ENCODE measurements around the gene GPR146.

GPR146 gene

GRCh38 chr7:1078519-1078918, 34.2 kb downstream of the GPR146 start:
- DNase-seq (ENCODE audit: low read depth), result no peak

- DNase-seq (ENCODE audit: low read depth), result no peak
These were observed 34.6 kb downstream of the GPR146 start for GRCh38 chr7:1078985-1079384.

DNA sequence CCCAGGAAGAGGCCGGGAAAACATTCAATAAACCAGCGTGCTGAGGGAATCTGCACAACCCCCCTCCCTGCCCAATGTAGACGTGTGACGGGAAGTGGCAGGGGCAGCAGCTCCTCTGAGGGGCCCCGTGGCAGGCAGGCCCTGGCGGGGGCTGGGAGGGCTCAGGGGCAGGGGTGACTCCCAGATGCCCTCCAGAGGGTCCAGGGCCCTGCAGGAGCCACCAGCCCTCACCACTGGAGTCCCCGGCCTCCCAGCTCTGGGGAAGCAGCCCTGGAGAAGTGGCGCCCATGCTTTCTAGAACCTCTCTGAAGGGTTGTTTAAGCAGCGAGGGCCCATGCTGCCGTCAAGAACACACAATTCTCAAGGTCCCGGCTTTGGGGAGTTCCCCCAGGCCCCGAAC, 35.2 kb downstream of the GPR146 start:
- no peak for DNase-seq (ENCODE audit: low read depth)

DNA sequence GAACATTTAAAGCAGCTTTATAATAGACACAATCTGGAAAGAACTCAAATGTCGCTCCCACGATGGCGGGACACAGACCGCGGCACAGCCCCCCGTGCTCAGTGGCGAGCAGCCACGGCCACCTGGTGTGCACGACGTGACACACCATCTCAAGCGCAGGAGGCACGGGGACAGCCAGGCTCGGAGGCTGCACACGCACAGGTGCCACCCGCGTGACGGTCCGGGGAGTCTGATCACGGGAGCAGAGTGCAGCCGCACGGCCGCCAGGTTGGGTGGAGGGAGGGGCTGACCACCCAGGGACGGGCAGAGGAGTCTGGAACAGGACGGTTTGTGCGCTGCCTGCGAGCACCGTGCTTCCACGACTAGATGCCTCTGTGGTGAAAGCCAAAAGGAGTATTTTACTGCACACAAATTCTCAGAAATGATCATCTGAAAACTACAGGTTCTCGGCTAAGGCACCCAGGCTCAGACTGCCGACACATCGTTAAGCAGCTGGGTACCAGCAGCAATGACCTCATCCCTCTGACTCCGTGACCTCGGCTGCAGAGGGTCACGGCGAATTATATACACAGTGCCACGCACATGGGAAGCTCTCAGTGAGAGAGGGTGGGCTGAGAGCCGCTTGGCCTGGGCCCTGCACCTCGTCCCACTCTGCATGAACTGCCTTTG, 36.0 kb downstream of the GPR146 start:
- DNase-seq (ENCODE audit: low read depth), result no peak

DNA sequence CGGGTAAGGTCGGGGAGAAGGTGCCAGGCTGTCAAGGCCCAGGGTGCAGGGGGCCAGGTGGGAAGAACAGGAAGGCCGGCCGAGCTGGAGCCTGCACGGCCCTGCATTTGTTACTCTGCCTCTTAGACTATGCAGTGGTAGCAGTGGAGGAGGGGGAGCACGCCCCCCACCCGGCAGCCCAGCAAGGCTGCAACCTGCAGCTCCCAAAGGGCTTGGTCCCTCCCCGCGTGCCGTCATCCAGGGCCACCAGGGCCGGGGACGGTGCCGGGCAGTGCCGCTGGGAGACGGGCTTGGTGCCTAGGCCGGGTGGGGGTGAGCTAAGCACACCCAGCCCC, 36.5 kb downstream of the GPR146 start:
- no peak for DNase-seq (ENCODE audit: low read depth)

DNA sequence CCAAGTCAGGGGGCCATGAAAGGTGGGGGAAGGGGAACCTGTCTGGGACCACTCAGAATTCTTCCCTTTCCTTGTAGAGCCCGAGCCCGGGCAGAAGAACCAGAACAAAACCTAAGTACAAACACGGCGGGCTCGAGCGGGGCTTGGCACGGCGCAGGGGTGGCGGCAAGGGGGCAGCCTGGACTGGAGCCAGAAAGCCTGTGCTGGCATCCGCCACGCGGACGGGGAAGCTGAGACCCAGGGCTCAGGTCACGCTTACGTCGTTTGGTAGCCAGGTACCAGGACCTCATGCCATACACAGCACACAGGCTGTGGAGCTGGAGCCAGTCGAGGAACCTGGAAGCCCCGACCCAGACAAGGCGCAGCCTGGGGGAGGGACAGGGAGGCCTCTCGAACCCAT, 37.0 kb downstream of the GPR146 start:
- no peak for DNase-seq (ENCODE audit: low read depth)

- DNase-seq (ENCODE audit: low read depth), result no peak
These were observed 37.6 kb downstream of the GPR146 start for GRCh38 chr7:1081931-1082401.

- no peak for DNase-seq (ENCODE audit: low read depth)
These were observed 39.6 kb downstream of the GPR146 start for GRCh38 chr7:1083729-1084657.

DNA sequence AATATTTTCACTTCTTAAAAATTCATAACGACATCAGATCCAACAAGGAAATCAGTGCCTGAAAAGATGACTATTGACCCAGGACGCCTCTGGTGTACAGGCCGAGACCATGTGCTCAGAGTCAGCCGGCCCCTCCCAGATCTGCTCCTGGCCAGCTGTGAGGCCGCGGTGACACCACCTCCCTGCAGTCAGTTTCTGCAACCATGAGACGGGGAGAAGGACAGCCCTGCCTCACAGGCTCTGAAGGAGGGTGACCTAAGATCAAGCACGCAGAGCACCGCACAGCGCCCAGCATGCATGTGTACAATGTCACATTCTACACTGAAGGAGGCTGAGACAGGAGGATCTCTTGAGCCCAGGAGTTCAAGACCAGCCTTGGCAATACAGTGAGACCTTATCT, 40.9 kb downstream of the GPR146 start:
- no peak for DNase-seq (ENCODE audit: low read depth)

- DNase-seq (ENCODE audit: low read depth), result no peak
These were observed 41.6 kb downstream of the GPR146 start for GRCh38 chr7:1085910-1086421.

GRCh38 chr7:1086588-1087464, 42.5 kb downstream of the GPR146 start:
- DNase-seq (ENCODE audit: low read depth), result peak; percentile 71

- no peak for DNase-seq (ENCODE audit: low read depth)
These were observed 43.1 kb downstream of the GPR146 start for GRCh38 chr7:1087465-1087814.

DNA sequence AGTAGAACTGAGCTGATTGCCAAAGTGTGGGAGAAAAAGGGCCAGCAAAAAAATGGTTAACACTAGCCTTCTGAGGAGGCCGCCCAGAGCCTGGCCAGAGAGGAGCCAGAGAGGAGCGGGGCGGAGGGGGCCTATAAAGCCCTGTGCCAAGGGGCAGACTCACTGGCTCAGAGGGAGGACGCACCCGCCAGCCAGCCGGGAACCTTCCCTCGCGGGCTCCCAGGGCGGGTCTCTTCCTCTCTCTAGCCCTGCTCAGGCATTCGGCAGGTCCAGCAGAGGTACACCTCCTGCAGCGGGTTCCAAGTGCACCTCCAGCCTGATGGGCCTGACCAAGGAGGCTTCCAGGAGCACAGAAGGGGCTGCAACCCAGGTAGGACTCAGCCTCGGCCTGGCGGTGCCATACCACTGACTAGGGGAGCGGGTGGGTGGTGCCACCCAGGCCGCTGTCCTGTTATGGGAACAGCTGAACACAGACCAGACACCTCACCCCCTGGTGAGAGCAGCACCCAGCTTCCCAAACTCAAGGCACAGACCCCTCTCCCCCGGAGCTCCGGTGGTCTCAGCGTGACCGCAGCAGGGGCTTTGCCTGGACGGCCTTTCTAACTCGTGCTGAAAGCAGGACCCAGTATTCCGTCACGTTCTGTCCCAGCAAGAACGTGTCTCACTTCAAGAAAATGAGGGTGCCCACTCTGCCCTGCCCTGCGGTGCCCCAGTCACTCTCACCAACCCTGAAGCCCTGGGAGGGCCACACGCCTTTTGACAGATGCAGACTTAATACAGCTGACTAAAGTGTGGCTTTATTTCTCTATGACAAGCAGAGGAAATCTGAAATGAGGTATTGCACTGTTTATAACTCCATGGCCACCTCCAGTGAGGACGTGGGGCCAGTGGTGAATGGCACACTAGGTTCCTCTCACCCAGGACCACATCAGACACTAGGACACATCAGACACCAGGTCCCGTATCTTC, 43.9 kb downstream of the GPR146 start, which contains the start of gene GPER1:
Gene GPER1 (plus strand): TSS at position 162 of the 969 bp plus-strand sequence. CDS start 3,616 bp downstream, outside the sequence.
- DNase-seq (ENCODE audit: low read depth), result no peak

DNA sequence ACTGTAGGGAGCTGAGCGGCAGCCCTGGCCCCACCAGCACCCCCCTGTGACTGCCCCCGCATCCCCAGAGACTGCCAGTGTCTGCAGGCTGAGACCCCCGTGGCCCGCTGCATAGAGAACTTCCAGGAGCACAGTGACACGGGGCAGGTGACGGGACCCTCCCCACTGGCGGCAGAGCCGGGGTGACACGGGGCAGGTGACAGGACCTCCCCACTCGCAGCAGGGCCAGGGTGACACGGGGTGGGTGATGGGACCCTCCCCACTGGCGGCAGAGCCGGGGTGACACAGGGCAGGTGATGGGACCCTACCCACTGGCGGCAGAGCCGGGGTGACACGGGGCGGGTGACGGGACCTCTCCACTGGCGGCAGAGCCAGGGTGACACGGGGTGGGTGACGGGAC, 45.9 kb downstream of the GPR146 start:
- DNase-seq (ENCODE audit: low read depth), result no peak

DNA sequence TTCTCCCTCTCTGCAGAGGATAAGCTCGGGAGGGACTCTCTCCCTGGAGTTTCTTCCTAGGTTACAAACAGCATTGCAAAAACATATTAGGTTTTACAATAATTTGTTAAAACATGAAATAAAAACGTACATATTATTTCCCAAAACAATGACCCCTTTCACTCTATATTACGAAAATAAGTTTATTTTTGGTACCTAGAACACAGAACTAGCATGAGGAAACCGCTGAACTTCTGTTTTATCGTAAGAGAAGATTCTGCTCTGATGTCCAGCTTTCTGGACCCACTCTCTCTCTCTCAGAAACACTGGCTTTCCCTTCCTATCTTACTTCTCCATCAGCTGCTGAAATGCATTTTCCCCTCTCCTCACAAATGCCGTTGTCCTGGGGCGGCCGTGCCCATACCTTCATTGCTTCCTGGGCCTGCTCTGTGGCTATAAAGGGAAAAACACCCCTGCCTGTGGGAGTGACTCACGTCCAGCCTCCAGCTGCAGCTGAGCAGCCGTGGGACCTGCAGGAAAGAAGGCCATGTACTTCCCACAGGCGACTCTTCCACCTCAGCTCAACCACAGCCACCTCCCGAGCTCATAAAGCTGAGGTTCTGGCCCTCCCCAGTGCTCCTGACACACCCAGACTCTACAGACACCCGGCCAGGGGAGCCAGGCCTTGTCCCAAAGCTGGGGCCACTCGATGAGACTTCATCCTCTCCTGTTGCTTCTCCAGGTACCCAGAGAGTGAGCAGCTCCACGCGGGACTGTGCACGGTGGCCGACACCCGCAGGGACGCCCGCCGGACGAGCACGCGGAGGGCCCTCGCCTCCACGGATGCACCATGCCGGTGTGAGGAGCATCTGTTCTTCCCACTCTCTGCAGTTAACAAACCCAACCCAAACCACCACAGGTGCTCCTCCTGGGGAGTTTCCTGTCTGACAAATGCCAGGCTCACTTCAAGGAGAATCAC, 46.6 kb downstream of the GPR146 start:
- DNase-seq (ENCODE audit: low read depth), result no peak

DNA sequence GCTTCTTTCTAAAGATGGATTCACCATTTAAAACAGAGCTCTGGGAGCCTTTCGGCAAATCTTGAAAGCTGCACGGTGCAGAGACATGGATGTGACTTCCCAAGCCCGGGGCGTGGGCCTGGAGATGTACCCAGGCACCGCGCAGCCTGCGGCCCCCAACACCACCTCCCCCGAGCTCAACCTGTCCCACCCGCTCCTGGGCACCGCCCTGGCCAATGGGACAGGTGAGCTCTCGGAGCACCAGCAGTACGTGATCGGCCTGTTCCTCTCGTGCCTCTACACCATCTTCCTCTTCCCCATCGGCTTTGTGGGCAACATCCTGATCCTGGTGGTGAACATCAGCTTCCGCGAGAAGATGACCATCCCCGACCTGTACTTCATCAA, 47.3 kb downstream of the GPR146 start:
- no peak for DNase-seq (ENCODE audit: low read depth)

DNA sequence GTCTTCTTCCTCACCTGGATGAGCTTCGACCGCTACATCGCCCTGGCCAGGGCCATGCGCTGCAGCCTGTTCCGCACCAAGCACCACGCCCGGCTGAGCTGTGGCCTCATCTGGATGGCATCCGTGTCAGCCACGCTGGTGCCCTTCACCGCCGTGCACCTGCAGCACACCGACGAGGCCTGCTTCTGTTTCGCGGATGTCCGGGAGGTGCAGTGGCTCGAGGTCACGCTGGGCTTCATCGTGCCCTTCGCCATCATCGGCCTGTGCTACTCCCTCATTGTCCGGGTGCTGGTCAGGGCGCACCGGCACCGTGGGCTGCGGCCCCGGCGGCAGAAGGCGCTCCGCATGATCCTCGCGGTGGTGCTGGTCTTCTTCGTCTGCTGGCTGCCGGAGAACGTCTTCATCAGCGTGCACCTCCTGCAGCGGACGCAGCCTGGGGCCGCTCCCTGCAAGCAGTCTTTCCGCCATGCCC, 47.9 kb downstream of the GPR146 start:
- DNase-seq (ENCODE audit: low read depth), result no peak

GRCh38 chr7:1092806-1093501, 48.6 kb downstream of the GPR146 start:
- no peak for DNase-seq (ENCODE audit: low read depth)

- no peak for DNase-seq (ENCODE audit: low read depth)
These were observed 49.1 kb downstream of the GPR146 start for GRCh38 chr7:1093502-1093843.
